Rectal smooth muscle tissue (tissue), 1 donor: Measurements from ENCODE around the gene IL10RB.
"Not testable (repeated sequence)": the region's sequence is repeated elsewhere in the genome, so short reads cannot be mapped to it uniquely, and the experiment has no call there.

Source experiments
- H3K27ac ChIP-seq: one replicate; pipeline ENCODE4 v1.7.0; 2013; ENCODE audit warnings: low read depth, low read length, inconsistent platforms
- H3K27me3 ChIP-seq: one replicate; pipeline ENCODE4 v1.7.0; 2013; ENCODE audit warnings: low read length; ENCODE audit not compliant: control insufficient read depth, insufficient read depth
- H3K36me3 ChIP-seq: one replicate; pipeline ENCODE4 v1.7.0; 2013; ENCODE audit warnings: low read length; ENCODE audit not compliant: control insufficient read depth, insufficient read depth
- H3K4me1 ChIP-seq: one replicate; pipeline ENCODE4 v1.7.0; 2013; ENCODE audit warnings: low read length; ENCODE audit not compliant: control insufficient read depth, insufficient read depth
- H3K4me3 ChIP-seq: one replicate; pipeline ENCODE4 v1.7.0; 2013; ENCODE audit warnings: low read length
- H3K9ac ChIP-seq: one replicate; pipeline ENCODE4 v1.7.0; 2013; ENCODE audit warnings: low read length

The IL10RB gene

GRCh38 chr21:33234635-33235520 is 31.3 kb upstream of the IL10RB start:
- Histone ChIP-seq H3K9ac (no peak overlapping the region), H3K27ac (no peak overlapping the region), H3K27me3 (no peaks in the 10 kb centered on the region), H3K4me3 (no peak overlapping the region), H3K4me1 (peaks cover 5% of the 10 kb centered on the region), H3K36me3 (no peaks in the 10 kb centered on the region)

- no peak overlapping the region for H3K4me3 ChIP-seq
- no peaks in the 10 kb centered on the region for H3K36me3 ChIP-seq
- no peak overlapping the region for H3K9ac ChIP-seq
- H3K27ac ChIP-seq = no peak overlapping the region
- H3K27me3 ChIP-seq = no peaks in the 10 kb centered on the region
- H3K4me1 ChIP-seq = peaks cover 2% of the 10 kb centered on the region
These were observed 30.0 kb upstream of the IL10RB start for GRCh38 chr21:33236013-33236686.

- Histone ChIP-seq H3K4me1 (no peaks in the 10 kb centered on the region), H3K9ac (no peak overlapping the region), H3K27me3 (no peaks in the 10 kb centered on the region), H3K27ac (no peak overlapping the region), H3K4me3 (no peak overlapping the region), H3K36me3 (no peaks in the 10 kb centered on the region)
These were observed 29.4 kb upstream of the IL10RB start for GRCh38 chr21:33236766-33237165.

GRCh38 chr21:33237486-33237885 is 28.7 kb upstream of the IL10RB start:
- H3K27ac ChIP-seq = no peak overlapping the region
- H3K27me3 ChIP-seq = no peaks in the 10 kb centered on the region
- no peak overlapping the region for H3K4me3 ChIP-seq
- no peaks in the 10 kb centered on the region for H3K4me1 ChIP-seq
- no peaks in the 10 kb centered on the region for H3K36me3 ChIP-seq
- H3K9ac ChIP-seq = no peak overlapping the region

- Histone ChIP-seq H3K4me3 (no peak overlapping the region), H3K36me3 (no peaks in the 10 kb centered on the region), H3K27me3 (no peaks in the 10 kb centered on the region), H3K9ac (no peak overlapping the region), H3K27ac (no peak overlapping the region), H3K4me1 (no peaks in the 10 kb centered on the region)
These were observed 28.0 kb upstream of the IL10RB start for GRCh38 chr21:33238146-33238545.

- Histone ChIP-seq H3K27ac (no peak overlapping the region), H3K4me1 (no peaks in the 10 kb centered on the region), H3K9ac (no peak overlapping the region), H3K4me3 (no peak overlapping the region), H3K36me3 (no peaks in the 10 kb centered on the region), H3K27me3 (no peaks in the 10 kb centered on the region)
These were observed 27.5 kb upstream of the IL10RB start for GRCh38 chr21:33238565-33239255.

- H3K9ac ChIP-seq, H3K4me3 ChIP-seq, H3K27me3 ChIP-seq, H3K4me1 ChIP-seq, H3K36me3 ChIP-seq, H3K27ac ChIP-seq: not testable (repeated sequence)
These were observed 26.5 kb upstream of the IL10RB start for GRCh38 chr21:33239559-33240127.

- H3K4me1 ChIP-seq = no peaks in the 10 kb centered on the region
These were observed 25.8 kb upstream of the IL10RB start for GRCh38 chr21:33240404-33240803.

GRCh38 chr21:33241846-33242245 is 24.3 kb upstream of the IL10RB start:
- Histone ChIP-seq H3K4me1 (no peaks in the 10 kb centered on the region), H3K36me3 (peaks cover 7% of the 10 kb centered on the region), H3K4me3 (no peak overlapping the region), H3K27me3 (no peaks in the 10 kb centered on the region), H3K9ac (no peak overlapping the region), H3K27ac (no peak overlapping the region)

More at GRCh38 chr21:33240404-33240803, 25.8 kb upstream of the IL10RB start:
- Histone ChIP-seq H3K27ac (no peak overlapping the region), H3K36me3 (no peaks in the 10 kb centered on the region), H3K9ac (no peak overlapping the region), H3K27me3 (no peaks in the 10 kb centered on the region), H3K4me3 (no peak overlapping the region)

- H3K27me3 ChIP-seq, H3K27ac ChIP-seq, H3K36me3 ChIP-seq, H3K4me3 ChIP-seq, H3K9ac ChIP-seq, H3K4me1 ChIP-seq: not testable (repeated sequence)
These were observed 23.3 kb upstream of the IL10RB start for GRCh38 chr21:33242846-33243245.

GRCh38 chr21:33244082-33244778 is 21.9 kb upstream of the IL10RB start:
- Histone ChIP-seq H3K27me3 (no peaks in the 10 kb centered on the region), H3K36me3 (peaks cover 7% of the 10 kb centered on the region), H3K27ac (no peak overlapping the region), H3K4me3 (no peak overlapping the region), H3K9ac (no peak overlapping the region), H3K4me1 (no peaks in the 10 kb centered on the region)

GRCh38 chr21:33244779-33245105 is 21.4 kb upstream of the IL10RB start:
- no peak overlapping the region for H3K4me3 ChIP-seq
- peaks cover 10% of the 10 kb centered on the region for H3K36me3 ChIP-seq
- no peak overlapping the region for H3K9ac ChIP-seq
- H3K27ac ChIP-seq = no peak overlapping the region
- no peaks in the 10 kb centered on the region for H3K4me1 ChIP-seq
- no peaks in the 10 kb centered on the region for H3K27me3 ChIP-seq
